AG04450 (cell line): Measurements from ENCODE around the gene STK16. TPM values are rescaled to one million over a fixed set of nuclear protein-coding genes. Genes with fewer than 3 reads are reported as not detected.
A peak's percentile ranks its signal among the peaks of the same experiment; 100 is the strongest.

ENCODE experiments used
- CTCF ChIA-PET: fragments of 300-600, 350-600 bp; formaldehyde crosslinking; extraction: SDS; loops from one replicate; lab custom pipeline; 2022; ENCODE audit warnings: antibody characterized with exemption, inconsistent platforms; lab: Charles Lee
- POLR2A ChIA-PET: fragments of 350-600 bp; formaldehyde crosslinking; extraction: SDS; loops from one replicate; lab custom pipeline; 2021; ENCODE audit warnings: antibody characterized with exemption, inconsistent platforms; lab: Yijun Ruan, JAX
- DNase-seq: peaks from one replicate; pipeline ENCODE4 v3.0.0-alpha.2; 2011; ENCODE audit warnings: low read depth, low spot score
- H3K27ac ChIP-seq: one replicate; pipeline ENCODE4 v1.5.1; 2012; ENCODE audit warnings: low read depth, low read length, control low read depth
- H3K27me3 ChIP-seq: one replicate; pipeline ENCODE4 v1.6.0; 2012; ENCODE audit warnings: low read length; ENCODE audit not compliant: control insufficient read depth, insufficient read depth
- H3K4me3 ChIP-seq: 2 replicates; pipeline ENCODE4 v1.5.1; 2011; ENCODE audit warnings: mild to moderate bottlenecking, low read depth, low read length, control low read depth
- H3K9me3 ChIP-seq: 2 replicates; pipeline ENCODE4 v1.5.1; 2012; ENCODE audit warnings: low read length; ENCODE audit not compliant: control insufficient read depth, insufficient read depth
- CTCF ChIP-seq: IDR thresholded peaks from 2 replicates; pipeline ENCODE4 v1.5.1; 2011; ENCODE audit warnings: low read depth, low read length, control low read depth, inconsistent platforms
- polyA plus RNA-seq: library from polyadenylated mRNA; depleted of rRNA; stranded (reverse); fragments of >200 nt; gene quantifications from 2 replicates; pipeline ENCODE4 v1.2.3, GENCODE V29; 2011

STK16 gene
- polyA plus RNA-seq, 1 experiment = 33.9 TPM

DNA sequence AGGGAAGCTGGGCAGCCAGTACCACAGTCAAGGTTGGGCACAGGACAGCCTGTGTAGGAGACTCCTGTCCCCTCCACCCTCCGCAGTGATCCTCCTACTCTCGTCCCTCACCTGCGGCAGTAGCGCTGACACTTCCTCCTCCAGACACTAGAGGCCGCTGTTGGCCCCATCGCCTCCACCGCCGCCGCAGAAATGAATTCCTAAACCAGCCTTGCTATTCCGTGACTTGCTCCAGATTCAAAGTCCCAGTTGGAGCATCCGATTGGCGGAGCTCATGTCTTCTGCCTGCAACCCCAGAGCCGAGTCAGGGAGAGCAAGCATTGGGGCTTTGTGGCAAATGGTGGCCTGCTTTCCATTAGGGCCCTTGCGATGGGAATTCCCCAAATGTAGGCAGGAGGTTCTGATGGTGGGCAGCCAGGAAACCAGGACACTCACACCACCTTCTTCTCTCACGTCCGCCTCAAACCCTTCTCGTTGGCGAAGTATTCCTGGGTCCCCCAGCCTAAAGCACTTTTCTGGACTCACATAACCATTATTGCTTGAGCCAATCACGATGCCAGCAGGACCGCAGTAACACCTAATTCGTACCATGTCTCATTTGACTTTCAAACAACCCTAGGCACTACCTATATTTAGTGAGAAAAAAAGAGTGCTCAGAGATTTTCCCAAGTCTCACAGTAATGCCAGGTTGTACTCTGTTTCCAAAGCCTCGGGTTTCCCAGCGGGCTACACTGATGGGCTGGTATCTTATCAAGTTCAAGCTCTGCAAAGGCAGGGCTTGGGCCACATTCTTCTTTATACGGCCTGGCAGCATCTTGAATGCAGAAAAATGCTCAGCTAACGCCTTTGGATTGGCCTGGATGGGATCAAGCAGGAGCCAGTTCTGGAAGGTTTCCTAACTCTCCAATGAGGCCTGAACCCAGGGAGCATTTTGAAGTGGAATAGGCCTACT is 32.7 kb downstream of the STK16 start:
- no peak overlapping the region for H3K4me3 ChIP-seq
- no peaks in the 10 kb centered on the region for H3K27me3 ChIP-seq
- H3K27ac ChIP-seq = peak overlapping the region; percentile 90
- ChIA-PET CTCF (interaction anchor here (0.6 to 9.0 kb wide), 32 partner anchors 11 to 896 kb away, joined by 3 to 115 read pairs (median 6); partner anchors contain the start of genes ANKZF1, ATG9A, GLB1L and SLC23A3), POLR2A (interaction anchor here (0.6 to 2.9 kb wide), 13 partner anchors 12 to 206 kb away, joined by 3 to 11 read pairs (median 6); partner anchors contain the start of genes ANKZF1, ATG9A, DNPEP and GLB1L)
- no peaks in the 10 kb centered on the region for H3K9me3 ChIP-seq
- peak; percentile 27 for DNase-seq
- peak; percentile 98 for TF ChIP-seq CTCF

DNA sequence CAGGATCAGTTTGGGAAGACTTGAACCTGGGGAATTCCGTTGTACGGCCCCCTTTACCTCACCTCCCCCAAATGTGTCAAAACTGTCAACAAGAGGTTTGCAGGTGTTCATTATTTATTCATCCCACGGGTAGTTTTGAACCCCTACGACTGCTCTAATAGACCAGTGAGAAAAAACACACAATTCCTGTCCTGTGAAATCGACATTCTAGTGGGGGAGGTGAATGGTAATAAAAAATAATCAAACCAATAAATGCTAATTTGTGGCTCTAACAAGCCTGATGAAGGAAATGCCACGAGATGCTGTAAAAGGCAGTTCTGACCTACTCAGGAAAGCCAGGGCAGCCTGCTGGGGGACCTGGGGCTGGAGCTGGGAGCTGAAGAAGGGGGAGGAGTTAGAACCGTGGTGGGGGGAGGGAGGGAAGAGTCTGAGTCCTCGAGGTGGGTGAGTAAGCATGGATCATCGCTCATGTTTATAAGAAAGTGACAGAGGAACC is 33.4 kb downstream of the STK16 start:
- Histone ChIP-seq H3K9me3 (no peaks in the 10 kb centered on the region), H3K4me3 (no peak overlapping the region), H3K27ac (peak overlapping the region; percentile 90), H3K27me3 (no peaks in the 10 kb centered on the region)
- TF ChIP-seq CTCF = no peak
- ChIA-PET POLR2A (interaction anchor here (0.6 to 2.9 kb wide), 14 partner anchors 11 to 205 kb away, joined by 3 to 11 read pairs (median 6); partner anchors contain the start of genes ABCB6, ANKZF1, ATG9A and DNPEP), CTCF (interaction anchor here (0.6 to 9.0 kb wide), 14 partner anchors 12 to 119 kb away, joined by 3 to 115 read pairs (median 18); partner anchors contain the start of genes ANKZF1, ATG9A, GLB1L and STK16)
- no peak for DNase-seq

DNA sequence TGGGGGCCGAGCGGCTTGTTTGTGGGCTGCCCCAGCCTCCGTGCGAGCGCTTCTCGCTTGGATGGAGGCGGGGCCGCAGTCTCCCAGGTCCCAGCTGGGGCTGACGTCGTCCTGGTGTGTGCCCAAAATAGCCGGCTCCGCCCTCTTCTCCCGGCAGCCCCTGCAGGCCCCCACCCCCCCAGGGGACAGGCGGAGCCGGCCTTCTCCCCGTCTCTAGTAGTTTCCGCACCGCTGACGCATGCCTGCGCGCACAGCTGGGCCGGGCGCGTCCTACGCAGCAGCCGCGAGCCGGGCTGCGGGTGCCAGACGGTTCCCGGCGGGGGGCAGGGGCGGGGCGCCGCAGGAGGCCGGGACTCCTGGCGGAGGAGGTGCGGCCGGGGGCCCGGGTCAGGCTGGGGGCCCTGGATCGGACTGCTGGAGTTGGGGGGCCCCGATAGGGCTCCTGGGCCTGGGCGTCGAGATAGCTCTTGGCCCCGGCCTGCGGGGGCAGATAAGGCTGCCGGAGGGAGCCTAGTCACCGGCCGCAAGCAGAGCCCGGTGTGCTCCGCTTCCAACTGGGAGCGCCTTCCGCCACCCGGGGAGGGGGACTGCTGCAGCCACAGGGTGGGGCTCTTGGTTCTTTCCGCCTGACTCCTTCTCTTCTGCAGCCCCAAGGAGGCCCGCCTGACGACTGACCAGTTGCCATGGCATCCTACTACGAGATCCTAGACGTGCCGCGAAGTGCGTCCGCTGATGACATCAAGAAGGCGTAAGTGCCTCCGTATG is 34.1 kb downstream of the STK16 start, which contains the start of gene DNAJB2:
Gene DNAJB2, plus strand, starts transcription at position 216 of the 765 bp plus-strand sequence. Its CDS starts 468 bp downstream, at position 684.
- TF ChIP-seq CTCF = peak; percentile 10
- Histone ChIP-seq H3K27ac (peak within 1 kb of the TSS; percentile 99), H3K4me3 (peak within 1 kb of the TSS; percentile 83), H3K9me3 (no peaks in the 10 kb centered on the region), H3K27me3 (no peaks in the 10 kb centered on the region)
- CTCF ChIA-PET = interaction anchor here (0.6 to 9.0 kb wide), 7 partner anchors 16 to 120 kb away, joined by 3 to 115 read pairs (median 19); partner anchors contain the start of genes GLB1L, STK16 and TUBA4B
- DNase-seq = peak; percentile 99
- POLR2A ChIA-PET = interaction anchor here (0.6 to 2.9 kb wide), 14 partner anchors 11 to 204 kb away, joined by 3 to 11 read pairs (median 6); partner anchors contain the start of genes ABCB6, ANKZF1, ATG9A and DNPEP

GRCh38 chr2:219279916-219280516 is 34.7 kb downstream of the STK16 start:
- POLR2A ChIA-PET = interaction anchor here (1.2 to 2.9 kb wide), 5 partner anchors 10 to 107 kb away, joined by 3 to 11 read pairs (median 8); partner anchors contain the start of genes DNPEP, GLB1L and STK16
- peak overlapping the region; percentile 99 for H3K27ac ChIP-seq
- peak overlapping the region; percentile 83 for H3K4me3 ChIP-seq
- CTCF ChIA-PET = interaction anchor here (1.0 to 9.0 kb wide), 4 partner anchors 13 to 31 kb away, joined by 3 to 115 read pairs (median 14); no protein-coding TSS in a partner anchor
- no peaks in the 10 kb centered on the region for H3K27me3 ChIP-seq
- no peak; the same call in 1 of the 2 replicates for TF ChIP-seq CTCF
- DNase-seq = no peak
- no peaks in the 10 kb centered on the region for H3K9me3 ChIP-seq
